HG02571 (cell line): ENCODE data around the gene HEMGN.
"Not testable (repeated sequence)": the region's sequence is repeated elsewhere in the genome, so short reads cannot be mapped to it uniquely, and the experiment has no call there.

Experiments
- ATAC-seq: cut with Tn5 transposase; IDR thresholded peaks from one replicate; pipeline ENCODE4 v1.9.1; 2021; ENCODE audit warnings: mild to moderate bottlenecking, moderate library complexity; ENCODE audit not compliant: unreplicated experiment

HEMGN gene, protein sequence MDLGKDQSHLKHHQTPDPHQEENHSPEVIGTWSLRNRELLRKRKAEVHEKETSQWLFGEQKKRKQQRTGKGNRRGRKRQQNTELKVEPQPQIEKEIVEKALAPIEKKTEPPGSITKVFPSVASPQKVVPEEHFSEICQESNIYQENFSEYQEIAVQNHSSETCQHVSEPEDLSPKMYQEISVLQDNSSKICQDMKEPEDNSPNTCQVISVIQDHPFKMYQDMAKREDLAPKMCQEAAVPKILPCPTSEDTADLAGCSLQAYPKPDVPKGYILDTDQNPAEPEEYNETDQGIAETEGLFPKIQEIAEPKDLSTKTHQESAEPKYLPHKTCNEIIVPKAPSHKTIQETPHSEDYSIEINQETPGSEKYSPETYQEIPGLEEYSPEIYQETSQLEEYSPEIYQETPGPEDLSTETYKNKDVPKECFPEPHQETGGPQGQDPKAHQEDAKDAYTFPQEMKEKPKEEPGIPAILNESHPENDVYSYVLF

DNA sequence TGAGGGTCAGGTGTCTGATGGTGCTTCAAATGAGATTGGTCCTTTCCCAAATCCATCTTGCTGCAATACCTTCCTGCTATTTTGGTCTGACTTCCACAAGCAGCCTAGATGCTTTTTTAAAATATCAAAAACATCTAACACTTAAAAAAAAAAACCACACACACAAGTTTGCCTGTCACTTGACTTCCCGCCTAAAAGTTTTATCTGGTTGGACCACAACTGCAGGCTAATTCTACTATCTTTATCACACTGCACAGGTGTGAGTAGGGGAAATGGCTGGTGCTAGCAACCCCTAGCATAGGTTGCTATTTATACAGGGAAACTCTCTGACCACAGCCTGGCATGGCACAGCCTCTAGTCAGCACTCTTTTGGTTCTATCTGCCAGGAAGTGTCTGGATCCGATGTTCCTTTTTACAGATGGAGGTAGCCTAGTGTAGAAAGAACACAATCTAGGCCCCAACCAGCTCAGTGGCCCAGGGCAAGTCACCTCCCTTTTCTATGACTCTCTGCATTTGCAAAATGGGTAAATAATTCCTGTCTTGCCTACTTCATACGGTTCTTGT lies at the start of gene HEMGN:
Gene HEMGN (minus strand): TSS at position 92 of the 564 bp plus-strand sequence. CDS start 36 bp downstream, at position 56.
- ATAC-seq: no peak

DNA sequence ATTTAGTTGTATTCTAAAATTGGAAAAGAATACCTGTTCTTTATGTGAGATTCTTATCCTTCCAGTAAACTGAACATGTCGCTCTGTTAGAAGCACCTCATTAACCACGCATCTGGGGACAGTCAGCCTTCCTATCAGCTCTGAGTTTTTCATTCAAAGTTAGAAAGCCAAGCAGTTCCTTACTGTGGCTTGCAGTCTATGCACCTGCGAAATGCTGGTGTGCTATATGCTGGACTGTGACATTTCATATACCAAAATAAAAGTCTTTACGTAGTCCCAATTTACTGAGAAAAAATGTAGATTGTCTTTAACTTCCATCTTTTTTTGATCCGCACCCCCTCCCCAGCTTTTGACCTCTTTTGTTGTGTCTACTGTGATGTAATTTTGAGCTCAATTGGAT lies 49.5 kb upstream of the HEMGN start:
- ATAC-seq: no peak

DNA sequence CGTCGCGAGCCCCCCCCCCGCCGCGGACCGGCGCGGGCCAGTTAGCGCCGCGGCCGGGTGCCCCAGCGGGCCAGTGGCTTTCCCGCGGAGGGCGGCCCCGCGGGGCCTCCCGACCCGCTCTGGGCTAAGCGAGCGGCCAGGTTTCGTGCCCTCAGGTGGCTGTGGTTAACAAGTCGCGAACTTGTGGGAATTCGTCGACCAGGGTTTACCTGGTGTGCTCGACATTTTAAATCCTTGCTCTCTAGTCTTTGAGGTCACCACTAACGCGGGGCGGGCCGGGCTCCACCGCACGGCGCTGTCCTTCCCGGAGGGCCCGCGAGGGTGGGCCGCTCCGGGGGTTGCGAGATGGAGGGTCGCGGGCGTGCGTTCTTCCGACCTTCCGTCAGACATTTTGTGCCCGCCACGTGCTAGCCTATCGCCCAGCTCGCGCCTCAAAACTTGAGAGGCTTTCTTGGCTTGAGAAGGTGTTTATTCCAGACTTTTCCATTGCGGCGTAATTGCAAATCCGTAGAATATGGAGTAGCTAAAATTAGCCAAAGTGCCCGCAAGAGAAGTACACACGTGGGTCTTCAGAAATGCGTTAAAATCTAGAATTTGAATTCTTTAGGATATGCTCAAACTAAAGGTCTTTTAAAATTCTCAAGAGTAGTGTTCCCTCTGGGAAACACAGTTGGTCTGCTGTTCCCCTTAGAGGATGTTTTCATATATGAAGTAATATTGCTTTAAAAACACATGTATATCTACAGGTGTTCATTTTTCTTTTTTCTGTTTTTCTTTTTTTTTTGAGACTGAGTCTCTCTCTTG lies 47.3 kb upstream of the HEMGN start:
- no peak for ATAC-seq

DNA sequence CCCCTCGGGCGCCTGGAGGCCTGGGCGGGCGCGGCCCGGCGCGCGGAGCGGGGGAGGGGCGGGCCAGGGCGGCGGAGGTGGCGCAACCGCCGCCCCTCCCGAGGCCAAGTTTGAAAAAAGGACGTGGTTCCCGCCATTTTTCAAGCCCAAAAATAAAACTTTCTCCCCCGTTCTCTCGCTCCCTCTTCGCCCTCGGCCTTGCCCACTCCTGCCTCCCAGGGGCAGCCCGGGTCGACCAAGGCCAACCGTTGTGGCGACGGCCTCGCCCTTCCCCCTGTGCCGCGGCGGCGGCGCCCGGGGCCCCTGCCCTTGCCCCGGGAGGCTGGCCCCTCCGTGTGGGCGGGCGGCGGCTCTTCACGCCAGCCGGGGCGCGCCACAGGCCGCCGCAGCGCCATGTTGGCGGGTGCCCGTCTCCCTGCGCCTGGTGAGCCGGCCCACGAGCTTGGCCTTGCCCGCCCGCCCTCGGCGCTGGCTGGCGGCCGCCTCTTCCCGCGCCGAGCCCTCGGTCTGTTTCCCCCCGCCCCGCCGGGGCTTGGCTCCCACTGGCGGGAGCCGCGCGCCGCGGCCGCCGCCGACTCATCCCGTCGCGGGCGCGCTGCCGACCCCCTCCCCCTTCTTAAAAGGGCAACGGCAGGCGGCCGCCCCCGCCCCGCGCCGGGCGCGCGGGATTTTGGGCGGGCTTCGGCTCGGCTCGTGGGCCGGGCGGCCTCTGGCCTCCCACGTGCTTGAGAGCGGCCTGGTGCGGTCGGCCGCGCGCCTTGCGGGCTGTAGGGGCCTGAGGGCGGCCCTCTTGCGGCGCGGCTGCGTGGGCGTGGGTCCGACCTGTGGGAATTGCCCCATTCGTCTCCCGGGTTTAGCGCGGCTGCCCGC lies 46.5 kb upstream of the HEMGN start:
- ATAC-seq: peak; percentile 33

DNA sequence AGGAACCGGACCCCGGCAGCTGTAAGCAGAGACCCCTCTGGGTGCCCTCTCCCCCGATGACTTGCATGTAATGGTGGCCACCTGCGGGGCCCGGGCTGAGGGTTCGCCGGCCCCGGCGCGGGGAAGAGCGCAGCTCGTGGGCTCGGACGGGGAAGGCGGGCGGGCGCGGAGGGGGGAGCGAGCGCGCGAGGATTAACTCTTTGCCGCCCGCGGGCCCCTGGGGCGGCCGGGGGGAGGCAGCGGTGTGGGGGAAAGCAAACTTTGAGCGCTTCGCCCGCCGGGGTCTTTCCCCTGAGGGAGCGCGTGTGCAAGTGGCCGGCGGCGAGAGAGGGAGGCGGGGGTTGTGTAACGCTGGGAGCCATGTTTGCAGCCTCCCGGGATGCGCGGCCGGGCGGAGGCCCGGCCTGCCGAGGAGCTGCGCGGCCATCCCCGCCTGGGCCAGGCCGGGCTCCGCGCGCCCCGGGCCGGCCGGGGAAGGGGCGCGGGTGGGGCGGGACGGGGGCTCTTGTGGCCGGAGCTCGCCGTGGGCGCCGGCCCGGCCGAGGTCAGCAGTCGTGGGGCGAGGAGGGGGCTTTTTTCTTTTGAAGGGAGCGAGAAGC lies 45.7 kb upstream of the HEMGN start:
- ATAC-seq: no peak

DNA sequence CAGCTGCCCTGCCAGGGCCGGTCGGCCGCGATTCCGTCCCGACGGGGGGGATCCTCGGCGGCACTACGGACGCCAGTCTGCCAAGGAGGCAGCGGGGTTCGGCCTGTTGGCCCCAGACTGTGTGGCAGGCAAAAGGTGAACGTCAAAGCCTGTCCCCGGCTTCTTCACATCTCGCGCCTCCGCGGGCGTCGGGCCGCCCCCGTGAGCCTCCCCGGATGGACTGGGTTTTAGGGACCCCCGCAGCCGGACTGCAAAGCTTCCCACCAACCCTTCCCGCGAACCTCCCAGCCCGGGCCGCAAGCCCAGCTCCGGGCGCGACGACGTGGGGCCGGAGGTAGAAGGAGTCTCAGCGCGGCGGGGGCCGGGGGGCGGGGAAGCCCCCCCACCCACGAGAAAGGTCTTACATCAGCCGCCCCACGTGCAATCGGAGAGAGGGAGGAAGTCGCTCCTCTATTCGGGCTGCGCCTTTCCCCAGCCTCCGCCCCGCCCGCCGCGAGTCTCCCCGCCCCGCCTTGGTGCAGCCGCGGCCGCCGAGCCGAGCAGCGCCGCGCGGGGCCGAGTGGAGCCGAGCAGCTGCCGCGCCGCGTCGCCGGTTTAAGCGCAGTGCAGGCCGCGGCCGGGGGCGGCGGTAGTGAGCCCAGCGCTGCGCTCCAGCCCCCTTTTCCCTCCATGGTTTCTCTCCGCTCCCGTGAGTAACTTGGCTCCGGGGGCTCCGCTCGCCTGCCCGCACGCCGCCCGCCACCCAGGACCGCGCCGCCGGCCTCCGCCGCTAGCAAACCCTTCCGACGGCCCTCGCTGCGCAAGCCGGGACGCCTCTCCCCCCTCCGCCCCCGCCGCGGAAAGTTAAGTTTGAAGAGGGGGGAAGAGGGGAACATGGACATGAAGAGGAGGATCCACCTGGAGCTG lies 45.0 kb upstream of the HEMGN start, which contains the start of gene ANP32B:
Gene ANP32B (plus strand): TSS at position 659 of the 906 bp plus-strand sequence. CDS start 215 bp downstream, at position 874.
- peak; percentile 60 for ATAC-seq

DNA sequence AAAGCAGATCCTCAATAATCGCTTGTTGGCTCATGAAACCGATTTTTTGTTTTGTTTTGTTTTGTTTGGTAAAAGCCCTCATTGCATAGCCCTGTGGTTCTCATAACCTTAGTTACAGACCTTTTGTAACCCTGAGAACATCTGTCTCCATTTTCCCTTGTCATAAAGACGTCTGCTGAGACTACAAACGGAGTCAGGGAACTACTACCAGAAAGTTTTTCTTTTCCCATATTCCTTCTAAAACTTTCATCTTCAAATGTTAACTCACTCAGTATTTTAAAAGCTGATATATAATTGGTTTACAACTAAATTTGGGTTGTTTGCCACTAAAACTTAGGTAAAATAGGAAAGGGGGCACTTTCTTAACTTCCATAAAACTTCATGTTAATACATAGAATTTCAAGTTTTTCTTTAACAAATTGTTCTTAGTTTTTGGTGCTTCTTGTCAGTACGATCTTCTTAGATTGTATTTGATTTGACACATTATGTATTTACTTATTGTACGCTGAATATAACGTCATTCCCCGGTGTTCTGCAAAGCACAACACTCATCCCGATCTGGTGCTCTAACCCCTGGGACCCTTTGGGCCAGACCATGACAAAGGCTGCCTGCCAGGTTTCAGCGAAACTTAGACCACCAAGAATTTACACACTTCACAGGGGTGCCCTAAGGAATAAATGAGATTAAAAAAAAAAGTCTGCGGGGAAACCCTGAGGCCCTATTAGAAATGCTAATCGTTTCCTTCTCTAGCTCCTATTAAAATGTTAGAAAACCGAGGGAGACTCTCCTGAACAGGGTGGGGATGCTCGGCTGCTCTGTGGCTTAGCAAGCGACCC lies 44.1 kb upstream of the HEMGN start:
- no peak for ATAC-seq

DNA sequence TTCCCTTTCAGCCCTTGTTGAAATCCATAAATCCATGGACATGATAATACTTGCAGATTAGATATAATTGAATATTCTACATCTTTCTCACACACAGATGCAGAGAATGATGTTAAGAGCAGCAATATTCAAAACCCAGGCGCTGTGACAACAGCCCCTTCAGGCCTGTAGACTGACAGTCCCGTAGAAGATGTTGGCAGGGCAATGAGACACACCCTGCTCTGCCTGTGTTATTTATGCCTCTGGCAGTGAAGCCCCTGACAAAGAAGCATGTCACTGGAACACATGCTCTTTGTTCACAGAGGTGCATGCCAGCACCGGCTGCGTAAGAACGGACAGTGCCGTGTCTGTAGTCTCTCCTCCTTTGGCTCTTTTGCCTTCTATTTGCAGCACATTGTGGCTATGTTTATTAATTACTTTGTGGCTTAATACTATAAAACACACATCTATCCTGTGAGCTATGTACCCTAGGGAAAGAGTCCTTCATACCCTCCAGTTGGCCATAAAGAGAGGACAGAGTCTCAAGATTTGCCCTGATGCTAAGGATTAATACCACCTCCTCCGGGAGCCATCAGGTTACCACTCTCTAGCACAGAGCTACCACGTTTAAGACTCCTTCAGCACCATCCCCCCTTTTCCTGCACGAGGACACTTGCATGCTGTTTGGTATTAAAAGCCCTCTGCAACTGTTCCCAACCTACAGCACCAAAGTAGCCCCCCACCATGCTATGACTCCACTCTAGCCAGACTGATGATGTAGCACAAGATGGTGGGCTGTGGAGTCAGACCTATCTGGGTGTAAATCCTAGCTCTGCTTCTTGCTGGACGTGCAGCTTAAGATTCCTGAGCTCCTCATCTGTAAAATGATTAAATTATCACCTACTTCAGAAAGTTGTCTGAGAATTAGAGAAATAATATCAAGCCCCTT lies 43.2 kb upstream of the HEMGN start:
- no peak for ATAC-seq

DNA sequence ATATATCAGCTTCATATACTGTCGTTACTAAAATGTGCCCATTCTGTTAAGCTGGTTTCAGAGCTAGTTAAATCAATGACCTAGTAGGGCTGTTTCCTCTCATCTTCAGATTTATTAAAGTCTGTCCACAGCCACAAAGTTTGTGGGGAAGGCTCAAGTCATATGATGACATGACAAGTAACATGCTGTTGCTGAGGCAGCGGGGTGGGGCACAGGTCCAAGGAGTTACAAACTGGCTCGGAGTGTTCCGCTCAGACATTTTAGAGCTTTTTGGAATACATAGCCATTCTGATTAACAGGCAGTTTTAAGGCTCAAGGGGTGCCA lies 42.5 kb upstream of the HEMGN start:
- no peak for ATAC-seq

DNA sequence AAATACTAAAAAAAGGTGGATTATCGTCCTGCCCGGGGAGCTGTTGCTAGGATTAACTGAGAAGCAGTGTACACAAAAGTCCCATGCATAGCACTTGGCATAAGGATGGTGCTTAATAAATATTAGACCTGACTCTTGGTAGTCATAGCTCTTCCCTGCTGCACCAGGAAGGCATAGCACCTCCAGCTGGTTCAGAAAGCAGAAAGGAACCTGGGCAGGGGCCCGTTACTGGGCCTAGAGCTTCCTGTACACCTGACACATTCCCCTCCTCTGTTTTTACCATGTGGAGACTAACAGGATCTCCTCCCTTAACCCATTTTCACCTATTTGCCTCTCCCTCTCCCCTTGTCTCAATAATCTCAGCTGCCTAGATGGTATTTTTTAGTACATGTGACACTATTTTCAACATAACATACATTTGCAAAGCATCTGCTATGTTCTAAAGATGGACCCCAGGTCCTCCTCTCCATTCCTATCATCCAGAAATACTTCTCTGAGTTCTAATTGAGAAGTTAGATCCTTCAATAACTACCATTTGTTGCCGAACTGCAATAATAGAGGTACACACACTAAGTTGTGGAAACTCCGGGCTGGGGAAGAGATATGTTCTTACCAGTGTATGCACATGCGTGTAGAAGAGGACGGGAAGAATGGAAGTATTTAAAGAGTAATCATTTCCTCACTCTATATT lies 42.0 kb upstream of the HEMGN start:
- no peak for ATAC-seq

DNA sequence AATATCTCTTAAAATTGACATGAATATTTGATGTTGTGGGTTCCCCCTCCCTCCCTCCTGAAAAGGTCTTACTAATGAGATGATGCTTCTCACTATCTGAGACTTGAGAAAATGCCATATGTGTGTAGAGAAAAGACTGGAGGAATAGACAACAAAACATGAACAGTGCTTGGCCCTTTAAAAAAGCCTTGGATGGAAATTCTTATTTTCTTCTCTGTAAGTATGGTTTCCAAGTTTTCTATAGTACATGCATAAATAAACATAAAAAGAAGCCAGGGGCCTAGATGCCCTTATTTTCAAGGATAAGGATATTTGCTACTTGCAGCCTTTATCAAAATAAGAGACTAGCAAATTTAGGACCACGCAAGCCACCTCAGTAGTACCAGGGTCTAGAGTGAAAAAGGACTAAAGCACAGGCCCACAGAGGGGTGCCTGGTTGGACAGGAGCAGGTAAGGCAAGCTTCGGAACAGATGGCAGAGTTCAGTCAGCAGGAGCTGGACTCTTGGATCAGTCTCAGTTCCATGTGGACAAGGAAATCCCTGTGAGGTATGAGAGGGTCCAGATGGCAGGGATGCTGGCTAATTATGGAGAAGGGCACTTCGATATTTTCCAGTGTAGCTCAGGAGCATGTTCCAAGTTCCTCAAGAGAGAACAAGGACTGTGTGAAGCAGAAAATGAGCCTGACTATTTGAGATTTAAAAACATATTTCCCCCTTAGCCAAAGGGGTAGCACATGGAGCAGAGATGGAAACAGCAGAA lies 40.6 kb upstream of the HEMGN start:
- ATAC-seq: no peak

DNA sequence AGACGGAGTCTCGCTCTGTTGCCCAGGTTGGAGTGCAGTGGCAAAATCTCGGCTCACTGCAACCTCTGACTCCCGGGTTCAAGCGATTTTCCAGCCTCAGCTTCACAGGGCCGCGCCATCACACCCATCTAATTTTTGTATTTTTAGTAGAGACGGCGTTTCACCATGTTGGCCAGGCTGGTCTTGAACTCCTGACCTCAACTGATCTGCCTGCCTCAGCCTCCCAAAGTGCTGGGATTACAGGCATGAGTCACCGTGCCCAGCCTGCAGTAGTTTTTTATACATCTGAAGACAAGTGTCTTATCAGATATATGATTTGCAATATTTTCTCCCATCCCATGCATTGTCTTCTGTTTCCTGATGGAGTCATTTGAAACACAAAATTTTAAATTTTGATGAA lies 38.7 kb upstream of the HEMGN start:
- ATAC-seq: not testable (repeated sequence)

DNA sequence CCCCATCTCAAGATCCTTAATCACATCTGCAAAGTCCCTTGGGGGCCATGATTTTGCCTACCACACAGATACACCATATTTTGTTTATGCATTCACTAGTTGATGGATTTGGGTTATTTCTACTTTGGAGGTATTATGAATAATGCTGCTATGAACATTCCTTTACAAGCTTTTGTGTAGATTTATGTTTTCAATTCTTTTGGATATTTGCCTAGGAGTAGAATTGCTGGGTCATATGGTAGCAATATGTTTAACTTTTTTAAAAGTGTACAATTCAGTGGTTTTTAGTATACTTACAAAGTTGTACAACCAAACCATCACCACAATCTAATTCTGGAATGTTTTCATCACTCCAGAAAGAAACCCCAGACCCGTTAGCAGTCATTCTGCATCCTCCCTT lies 37.4 kb upstream of the HEMGN start:
- ATAC-seq: no peak

DNA sequence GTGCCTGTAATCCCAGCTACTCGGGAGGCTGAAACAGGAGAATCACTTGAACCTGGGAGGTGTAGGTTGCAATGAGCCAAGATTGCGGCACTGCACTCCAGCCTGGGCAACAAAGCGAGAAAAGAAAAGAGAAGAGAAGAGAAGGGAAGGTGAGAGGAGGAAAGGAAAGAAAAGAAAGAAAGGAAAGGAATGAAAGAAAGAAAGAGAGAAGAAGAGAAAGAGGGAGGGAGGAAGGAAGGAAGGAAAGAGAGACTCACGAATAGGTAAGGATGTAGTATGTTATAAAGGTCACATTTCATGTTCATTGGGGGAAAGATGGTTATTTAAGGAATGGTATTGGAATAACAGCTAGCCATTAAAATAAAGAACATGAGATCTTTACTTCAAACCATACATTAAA lies 34.8 kb upstream of the HEMGN start:
- no peak for ATAC-seq

DNA sequence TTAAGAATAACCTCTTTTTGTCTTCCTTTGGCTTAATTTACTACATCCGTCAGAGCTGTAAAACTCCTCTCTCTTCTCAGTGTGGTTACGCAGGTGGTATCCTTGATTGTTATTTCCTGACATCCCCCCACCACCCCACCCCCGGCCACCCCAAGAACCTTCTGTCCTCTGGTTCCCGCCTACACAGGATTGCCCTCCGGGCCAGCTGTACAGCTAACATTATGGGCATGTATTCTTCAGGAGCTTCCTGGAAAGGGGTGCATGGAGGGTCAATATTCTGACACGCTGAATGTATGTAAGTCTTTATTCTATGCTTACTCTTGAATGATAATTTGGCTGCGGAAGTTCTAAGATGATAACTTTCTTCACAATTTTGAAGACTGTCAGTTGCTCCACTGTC lies 32.2 kb upstream of the HEMGN start:
- no peak for ATAC-seq

DNA sequence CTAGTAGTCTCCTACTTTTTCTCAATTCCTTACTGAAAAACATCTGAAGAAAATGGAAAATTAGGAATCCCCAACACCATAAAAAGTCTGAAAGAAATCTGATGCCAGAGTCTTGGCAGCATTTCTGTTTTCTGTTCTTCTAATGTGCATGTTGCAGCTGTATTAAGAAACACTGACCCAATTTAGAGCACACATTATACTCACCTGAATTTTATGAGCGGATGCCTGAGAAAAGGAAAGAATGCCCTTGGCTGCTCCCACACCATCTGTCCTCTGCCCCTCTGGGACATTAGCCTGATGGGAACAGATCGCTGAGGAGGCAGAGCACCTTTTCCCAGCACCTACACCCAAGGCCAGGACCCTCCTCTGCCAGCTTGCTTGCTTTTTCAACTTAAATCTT lies 31.0 kb upstream of the HEMGN start:
- no peak for ATAC-seq
